NCI-H345 (cell line): Measurements from ENCODE around the gene UBN2.

Experiments
- DNase-seq: peaks from one replicate; lab custom pipeline; 2025; lab: John Stamatoyannopoulos, UW

The UBN2 gene

GRCh38 chr7:139355320-139355719, 124.3 kb downstream of the UBN2 start:
- DNase-seq = no peak
